GM19438 (cell line): ENCODE measurements around the gene CD164.
"Not testable (repeated sequence)": the region's sequence is repeated elsewhere in the genome, so short reads cannot be mapped to it uniquely, and the experiment has no call there.

Experiments
- ATAC-seq: cut with Tn5 transposase; IDR thresholded peaks from one replicate; pipeline ENCODE4 v1.9.1; 2021; ENCODE audit warnings: low read depth; ENCODE audit not compliant: unreplicated experiment

Gene CD164

GRCh38 chr6:109377717-109378116 lies 4.5 kb downstream of the CD164 start:
- ATAC-seq: no peak

- ATAC-seq: no peak
Observed at GRCh38 chr6:109374326-109374892, 7.9 kb downstream of the CD164 start.

- peak; percentile 94 for ATAC-seq
Observed at GRCh38 chr6:109373762-109374161, 8.5 kb downstream of the CD164 start.

GRCh38 chr6:109373331-109373730 lies 8.9 kb downstream of the CD164 start:
- peak; percentile 6 for ATAC-seq

GRCh38 chr6:109372130-109372529 lies 10.1 kb downstream of the CD164 start:
- ATAC-seq: no peak

GRCh38 chr6:109370792-109371191 lies 11.5 kb downstream of the CD164 start:
- no peak for ATAC-seq

- ATAC-seq: no peak
Observed at GRCh38 chr6:109370336-109370735, 11.9 kb downstream of the CD164 start.

- no peak for ATAC-seq
Observed at GRCh38 chr6:109369728-109370127, 12.5 kb downstream of the CD164 start.

- not testable (repeated sequence) for ATAC-seq
Observed at GRCh38 chr6:109364382-109365078, 17.7 kb downstream of the CD164 start.

GRCh38 chr6:109363753-109364152 lies 18.5 kb downstream of the CD164 start:
- no peak for ATAC-seq

GRCh38 chr6:109362102-109362884 lies 20.0 kb downstream of the CD164 start:
- ATAC-seq: no peak

GRCh38 chr6:109360791-109361190 lies 21.5 kb downstream of the CD164 start:
- ATAC-seq: no peak

- no peak for ATAC-seq
Observed at GRCh38 chr6:109360281-109360680, 22.0 kb downstream of the CD164 start.

GRCh38 chr6:109359248-109359647 lies 23.0 kb downstream of the CD164 start:
- no peak for ATAC-seq

- ATAC-seq: no peak
Observed at GRCh38 chr6:109358204-109358603, 24.1 kb downstream of the CD164 start.

- ATAC-seq: no peak
Observed at GRCh38 chr6:109356237-109356636, 26.0 kb downstream of the CD164 start.

- ATAC-seq: no peak
Observed at GRCh38 chr6:109351231-109352130, 30.8 kb downstream of the CD164 start.

GRCh38 chr6:109349419-109349987 lies 32.8 kb downstream of the CD164 start:
- ATAC-seq: no peak

- no peak for ATAC-seq
Observed at GRCh38 chr6:109348226-109348625, 34.0 kb downstream of the CD164 start.

GRCh38 chr6:109347779-109348178 lies 34.5 kb downstream of the CD164 start:
- no peak for ATAC-seq
